ENCODE data around the gene GJD4. TPM values are rescaled to one million over a fixed set of nuclear protein-coding genes. Genes with fewer than 3 reads are reported as not detected.

GJD4 gene
- total RNA-seq, 1 experiment from 2014 or later = 0.18 TPM

- intact Hi-C loops (cut with micrococcal nuclease; ENCODE audit: unreplicated experiment) = no loop called here
- H3K27me3 ChIP-seq (replicated peaks; ENCODE audit: control insufficient read depth, insufficient read depth, low read length) = no peaks in the 10 kb centered on the region
- no TSS peak for BruUV-seq (replicated peaks)
- no peak overlapping the region for H3K4me3 ChIP-seq (ENCODE audit: low read depth, low read length)
- peaks cover 9% of the 10 kb centered on the region for H3K4me1 ChIP-seq
- H3K4me3 Mint-ChIP-seq (ENCODE audit: unreplicated experiment) = no peak overlapping the region
- peak in 1 of 2 experiments; percentile 23 for DNase-seq
- H3K27ac Mint-ChIP-seq (ENCODE audit: unreplicated experiment) = no peak overlapping the region
- ChIA-PET CTCF (no interaction called here), POLR2A (no interaction called here)
- H3K4me1 Mint-ChIP-seq (ENCODE audit: low read depth, unreplicated experiment) = peaks cover 17% of the 10 kb centered on the region
- peaks cover 14% of the 10 kb centered on the region; the same call in 1 of the 2 replicates for H3K9me3 ChIP-seq
- H3K27me3 Mint-ChIP-seq (ENCODE audit: insufficient read depth, unreplicated experiment) = no peaks in the 10 kb centered on the region
- H3K9me3 Mint-ChIP-seq (ENCODE audit: unreplicated experiment) = peaks cover 10% of the 10 kb centered on the region
- TF ChIP-seq, protein P1, sequence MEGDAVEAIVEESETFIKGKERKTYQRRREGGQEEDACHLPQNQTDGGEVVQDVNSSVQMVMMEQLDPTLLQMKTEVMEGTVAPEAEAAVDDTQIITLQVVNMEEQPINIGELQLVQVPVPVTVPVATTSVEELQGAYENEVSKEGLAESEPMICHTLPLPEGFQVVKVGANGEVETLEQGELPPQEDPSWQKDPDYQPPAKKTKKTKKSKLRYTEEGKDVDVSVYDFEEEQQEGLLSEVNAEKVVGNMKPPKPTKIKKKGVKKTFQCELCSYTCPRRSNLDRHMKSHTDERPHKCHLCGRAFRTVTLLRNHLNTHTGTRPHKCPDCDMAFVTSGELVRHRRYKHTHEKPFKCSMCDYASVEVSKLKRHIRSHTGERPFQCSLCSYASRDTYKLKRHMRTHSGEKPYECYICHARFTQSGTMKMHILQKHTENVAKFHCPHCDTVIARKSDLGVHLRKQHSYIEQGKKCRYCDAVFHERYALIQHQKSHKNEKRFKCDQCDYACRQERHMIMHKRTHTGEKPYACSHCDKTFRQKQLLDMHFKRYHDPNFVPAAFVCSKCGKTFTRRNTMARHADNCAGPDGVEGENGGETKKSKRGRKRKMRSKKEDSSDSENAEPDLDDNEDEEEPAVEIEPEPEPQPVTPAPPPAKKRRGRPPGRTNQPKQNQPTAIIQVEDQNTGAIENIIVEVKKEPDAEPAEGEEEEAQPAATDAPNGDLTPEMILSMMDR (IDR thresholded peaks at IDR 0.05; ENCODE audit: insufficient read depth in 1 of 2, low read depth in 1 of 2, low read length in 1 of 2, severe bottlenecking in 1 of 2, unreplicated experiment in 1 of 2) = no peak
- H3K36me3 Mint-ChIP-seq (ENCODE audit: insufficient read depth, unreplicated experiment) = no peaks in the 10 kb centered on the region
- H3K36me3 ChIP-seq (ENCODE audit: control insufficient read depth, insufficient read depth, low read length) = no peaks in the 10 kb centered on the region
These were observed 3.2 kb downstream of the GJD4 start for GRCh38 chr10:35608328-35608672.

- no peak overlapping the region for H3K4me3 Mint-ChIP-seq (ENCODE audit: unreplicated experiment)
- H3K9me3 Mint-ChIP-seq (ENCODE audit: unreplicated experiment) = peaks cover 10% of the 10 kb centered on the region
- intact Hi-C loops (cut with micrococcal nuclease; ENCODE audit: unreplicated experiment) = no loop called here
- ChIA-PET CTCF (interaction anchor here (1.1 kb wide), 2 partner anchors 12 to 26 kb away, joined by 3 to 5 read pairs; no protein-coding TSS in a partner anchor), POLR2A (no interaction called here)
- peaks cover 14% of the 10 kb centered on the region; the same call in 1 of the 2 replicates for H3K9me3 ChIP-seq
- no peaks in the 10 kb centered on the region for H3K27me3 ChIP-seq (replicated peaks; ENCODE audit: control insufficient read depth, insufficient read depth, low read length)
- no peak overlapping the region for H3K27ac Mint-ChIP-seq (ENCODE audit: unreplicated experiment)
- no TSS peak for BruUV-seq (replicated peaks)
- TF ChIP-seq, protein P1 (IDR thresholded peaks at IDR 0.05; ENCODE audit: insufficient read depth in 1 of 2, low read depth in 1 of 2, low read length in 1 of 2, severe bottlenecking in 1 of 2, unreplicated experiment in 1 of 2) = no peak
- no peaks in the 10 kb centered on the region for H3K36me3 ChIP-seq (ENCODE audit: control insufficient read depth, insufficient read depth, low read length)
- H3K4me1 ChIP-seq = peaks cover 34% of the 10 kb centered on the region
- H3K36me3 Mint-ChIP-seq (ENCODE audit: insufficient read depth, unreplicated experiment) = no peaks in the 10 kb centered on the region
- H3K4me1 Mint-ChIP-seq (ENCODE audit: low read depth, unreplicated experiment) = peaks cover 28% of the 10 kb centered on the region
- H3K27me3 Mint-ChIP-seq (ENCODE audit: insufficient read depth, unreplicated experiment) = no peaks in the 10 kb centered on the region
- DNase-seq = peak in 1 of 2 experiments; percentile 27
- no peak overlapping the region for H3K4me3 ChIP-seq (ENCODE audit: low read depth, low read length)
These were observed 6.6 kb downstream of the GJD4 start for GRCh38 chr10:35611750-35612149.

DNA sequence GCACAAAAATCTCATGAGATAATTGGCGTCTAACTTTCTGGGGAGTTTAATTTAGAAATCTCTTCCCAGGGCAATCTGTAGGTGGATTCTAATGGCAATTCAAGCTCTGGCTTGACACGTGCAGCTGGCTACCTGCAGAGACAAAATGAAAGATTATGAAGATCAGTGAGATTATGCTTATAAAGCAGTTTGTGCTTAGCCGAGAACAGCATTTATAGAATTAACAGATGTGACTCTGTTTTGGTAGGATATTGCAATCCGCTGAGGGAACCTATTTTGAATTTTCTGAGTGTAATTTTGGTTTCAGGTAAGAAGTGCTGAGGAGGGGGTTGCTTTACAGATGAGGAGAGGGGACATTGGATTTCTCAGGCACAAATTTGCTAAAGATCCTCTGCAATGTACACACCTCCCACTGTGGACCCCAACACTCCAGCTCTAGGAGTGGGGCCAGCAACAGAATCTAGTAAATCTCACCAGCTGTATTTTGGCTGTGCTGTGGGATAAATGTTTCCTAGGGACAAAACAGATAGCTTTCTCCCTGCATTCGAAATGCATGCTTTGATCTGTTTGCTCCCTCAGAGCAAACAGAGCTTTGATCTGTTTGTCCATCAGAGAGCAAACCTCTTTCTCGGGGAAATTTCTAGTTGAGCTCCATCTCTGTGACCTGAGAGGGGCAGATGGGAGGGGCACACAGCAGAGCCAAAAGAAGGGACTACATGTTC lies 7.4 kb downstream of the GJD4 start:
- H3K4me3 ChIP-seq (ENCODE audit: low read depth, low read length) = no peak overlapping the region
- Mint-ChIP-seq H3K4me1 (ENCODE audit: low read depth, unreplicated experiment) (peaks cover 28% of the 10 kb centered on the region), H3K9me3 (ENCODE audit: unreplicated experiment) (peaks cover 10% of the 10 kb centered on the region), H3K36me3 (ENCODE audit: insufficient read depth, unreplicated experiment) (no peaks in the 10 kb centered on the region), H3K27ac (ENCODE audit: unreplicated experiment) (no peak overlapping the region), H3K4me3 (ENCODE audit: unreplicated experiment) (no peak overlapping the region), H3K27me3 (ENCODE audit: insufficient read depth, unreplicated experiment) (no peaks in the 10 kb centered on the region)
- no peaks in the 10 kb centered on the region for H3K36me3 ChIP-seq (ENCODE audit: control insufficient read depth, insufficient read depth, low read length)
- no TSS peak for BruUV-seq (replicated peaks)
- H3K4me1 ChIP-seq = peaks cover 34% of the 10 kb centered on the region
- H3K9me3 ChIP-seq = peaks cover 14% of the 10 kb centered on the region; the same call in 1 of the 2 replicates
- ChIA-PET POLR2A (no interaction called here), CTCF (interaction anchor here (0.6 to 2.2 kb wide), 7 partner anchors 12 to 304 kb away, joined by 3 to 14 read pairs (median 3); no protein-coding TSS in a partner anchor)
- TF ChIP-seq, protein P1 (IDR thresholded peaks at IDR 0.05; ENCODE audit: insufficient read depth in 1 of 2, low read depth in 1 of 2, low read length in 1 of 2, severe bottlenecking in 1 of 2, unreplicated experiment in 1 of 2) = no peak
- intact Hi-C loops (cut with micrococcal nuclease; ENCODE audit: unreplicated experiment) = no loop called here
- no peaks in the 10 kb centered on the region for H3K27me3 ChIP-seq (replicated peaks; ENCODE audit: control insufficient read depth, insufficient read depth, low read length)
- DNase-seq = peak in 1 of 2 experiments; percentile 51
